ENCODE data around the gene COL1A1.

COL1A1 gene

GRCh38 chr17:50181591-50182560 is 19.6 kb downstream of the COL1A1 start:
- Histone ChIP-seq H3K27me3 (ENCODE audit: control insufficient read depth, insufficient read depth, low read length) (no peaks in the 10 kb centered on the region), H3K4me3 (ENCODE audit: low read depth, low read length) (no peak overlapping the region), H3K36me3 (ENCODE audit: control insufficient read depth, insufficient read depth, low read length) (no peaks in the 10 kb centered on the region), H3K79me2 (no peaks in the 10 kb centered on the region), H3K9ac (no peak overlapping the region), H3K4me1 (peaks cover 7% of the 10 kb centered on the region), H2AFZ (no peak overlapping the region), H3K4me2 (ENCODE audit: low read length) (no peak overlapping the region), H3K27ac (no peak overlapping the region), H3K9me3 (ENCODE audit: control insufficient read depth, low read length) (no peaks in the 10 kb centered on the region)
- no peak for TF ChIP-seq CTCF (IDR thresholded peaks at IDR 0.05)

GRCh38 chr17:50181144-50181543 is 20.3 kb downstream of the COL1A1 start:
- Histone ChIP-seq H3K36me3 (ENCODE audit: control insufficient read depth, insufficient read depth, low read length) (no peaks in the 10 kb centered on the region), H3K27ac (no peak overlapping the region), H3K79me2 (no peaks in the 10 kb centered on the region), H3K9ac (no peak overlapping the region), H3K27me3 (ENCODE audit: control insufficient read depth, insufficient read depth, low read length) (no peaks in the 10 kb centered on the region), H3K4me3 (ENCODE audit: low read depth, low read length) (no peak overlapping the region), H2AFZ (no peak overlapping the region), H3K4me1 (peaks cover 7% of the 10 kb centered on the region), H3K4me2 (ENCODE audit: low read length) (no peak overlapping the region), H3K9me3 (ENCODE audit: control insufficient read depth, low read length) (no peaks in the 10 kb centered on the region)
- no peak for TF ChIP-seq CTCF (IDR thresholded peaks at IDR 0.05)

- H3K9me3 ChIP-seq (ENCODE audit: control insufficient read depth, low read length): no peaks in the 10 kb centered on the region
- H3K4me2 ChIP-seq (ENCODE audit: low read length): no peak overlapping the region
- no peak for TF ChIP-seq CTCF (IDR thresholded peaks at IDR 0.05)
- H3K27me3 ChIP-seq (ENCODE audit: control insufficient read depth, insufficient read depth, low read length): no peaks in the 10 kb centered on the region
- no peak overlapping the region for H3K27ac ChIP-seq
- no peak overlapping the region for H2AFZ ChIP-seq
- H3K4me3 ChIP-seq (ENCODE audit: low read depth, low read length): no peak overlapping the region
- H3K9ac ChIP-seq: no peak overlapping the region
- H3K36me3 ChIP-seq (ENCODE audit: control insufficient read depth, insufficient read depth, low read length): no peaks in the 10 kb centered on the region
- H3K79me2 ChIP-seq: no peaks in the 10 kb centered on the region
- H3K4me1 ChIP-seq: peaks cover 7% of the 10 kb centered on the region
Measured at GRCh38 chr17:50180620-50181019, 20.8 kb downstream of the COL1A1 start.

- no peak overlapping the region for H3K4me2 ChIP-seq (ENCODE audit: low read length)
- H2AFZ ChIP-seq: no peak overlapping the region
- H3K4me3 ChIP-seq (ENCODE audit: low read depth, low read length): no peak overlapping the region
- no peaks in the 10 kb centered on the region for H3K36me3 ChIP-seq (ENCODE audit: control insufficient read depth, insufficient read depth, low read length)
- no peak overlapping the region for H3K27ac ChIP-seq
- no peak for TF ChIP-seq CTCF (IDR thresholded peaks at IDR 0.05)
- H3K4me1 ChIP-seq: peaks cover 7% of the 10 kb centered on the region
- H3K27me3 ChIP-seq (ENCODE audit: control insufficient read depth, insufficient read depth, low read length): no peaks in the 10 kb centered on the region
- no peaks in the 10 kb centered on the region for H3K9me3 ChIP-seq (ENCODE audit: control insufficient read depth, low read length)
- H3K79me2 ChIP-seq: no peaks in the 10 kb centered on the region
- H3K9ac ChIP-seq: no peak overlapping the region
Measured at GRCh38 chr17:50180111-50180510, 21.3 kb downstream of the COL1A1 start.

Data from parathyroid adenoma (tissue), 2 donors.